Stimulated activated CD8-positive, alpha-beta memory T cell treated with anti-CD3 and anti-CD28 coated beads, Interleukin-12 subunit alpha, Interleukin-12 subunit beta, amount 100 ng/mL, for 24 hours (primary cell): Measurements from ENCODE around the gene IL6R.
"Not testable (repeated sequence)": the region's sequence is repeated elsewhere in the genome, so short reads cannot be mapped to it uniquely, and the experiment has no call there.

Source experiments
- DNase-seq: peaks from one replicate; pipeline ENCODE4 v3.0.0-alpha.2; 2020; ENCODE audit errors: extremely low read depth

The IL6R gene

GRCh38 chr1:154483941-154484803 is 79.0 kb downstream of the IL6R start:
- no peak for DNase-seq

DNA sequence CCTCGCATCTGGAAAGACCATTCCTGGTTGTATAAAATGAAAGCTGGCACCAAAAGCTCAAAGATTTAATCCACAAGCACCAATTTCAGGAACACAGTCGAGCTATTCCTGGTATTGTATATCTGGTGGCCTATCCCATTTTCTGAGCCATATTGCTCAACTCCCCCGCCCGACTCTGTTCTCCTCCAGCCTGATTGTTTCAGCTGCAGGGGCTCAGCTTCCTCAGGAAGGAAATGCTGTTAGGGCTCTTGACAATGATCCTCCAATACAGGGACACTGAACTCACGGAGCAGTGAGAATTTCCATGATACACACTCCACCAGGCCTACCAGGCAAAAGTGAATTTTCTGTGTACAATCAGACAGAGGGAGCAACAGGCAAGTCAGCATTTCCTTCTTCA is 80.0 kb downstream of the IL6R start:
- no peak for DNase-seq

GRCh38 chr1:154485910-154486496 is 80.9 kb downstream of the IL6R start:
- no peak for DNase-seq

DNA sequence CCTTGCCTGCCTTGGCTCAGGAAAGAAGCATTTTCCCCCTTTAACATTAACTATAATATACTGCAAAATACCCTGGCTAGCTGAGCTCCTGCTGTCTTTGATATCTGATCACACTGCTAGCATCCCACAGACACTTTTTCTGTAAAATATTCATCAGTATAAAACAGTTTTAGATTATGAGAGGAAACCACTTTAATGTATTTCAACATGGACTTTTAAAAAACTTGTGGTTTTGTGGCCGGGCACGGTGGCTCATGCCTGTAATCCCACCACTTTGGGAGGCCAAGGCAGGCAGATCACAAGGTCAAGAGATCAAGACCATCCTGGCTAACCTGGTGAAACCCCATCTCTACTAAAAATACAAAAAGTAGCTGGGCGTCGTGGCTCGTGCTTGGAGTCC is 81.6 kb downstream of the IL6R start:
- not testable (repeated sequence) for DNase-seq

DNA sequence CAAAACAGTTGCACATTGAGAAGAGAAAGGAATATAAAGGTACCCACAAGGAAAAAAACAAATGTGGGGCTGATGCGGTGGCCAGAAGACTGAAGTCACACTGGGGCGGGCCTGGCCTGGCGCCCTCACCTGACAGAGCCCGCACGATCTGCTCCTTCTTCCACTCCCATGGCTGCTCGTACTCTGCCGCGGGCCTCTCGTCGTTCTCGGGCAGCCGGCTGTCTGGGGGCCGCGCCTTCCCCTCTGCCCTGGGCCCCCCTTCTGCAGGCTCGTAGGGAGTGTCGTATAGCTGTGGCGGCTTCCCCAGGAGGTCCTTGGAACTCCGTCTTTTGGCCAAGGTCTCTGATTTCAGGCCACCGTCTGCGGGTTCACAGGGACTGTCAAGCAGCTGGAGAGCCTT is 83.8 kb downstream of the IL6R start:
- no peak for DNase-seq

- DNase-seq, result no peak
Observed at GRCh38 chr1:154489695-154490274, 84.6 kb downstream of the IL6R start.

- no peak for DNase-seq
Observed at GRCh38 chr1:154490317-154490716, 85.2 kb downstream of the IL6R start.

GRCh38 chr1:154492115-154492514 is 87.0 kb downstream of the IL6R start:
- DNase-seq, result no peak

GRCh38 chr1:154493276-154493675 is 88.1 kb downstream of the IL6R start:
- DNase-seq, result no peak

DNA sequence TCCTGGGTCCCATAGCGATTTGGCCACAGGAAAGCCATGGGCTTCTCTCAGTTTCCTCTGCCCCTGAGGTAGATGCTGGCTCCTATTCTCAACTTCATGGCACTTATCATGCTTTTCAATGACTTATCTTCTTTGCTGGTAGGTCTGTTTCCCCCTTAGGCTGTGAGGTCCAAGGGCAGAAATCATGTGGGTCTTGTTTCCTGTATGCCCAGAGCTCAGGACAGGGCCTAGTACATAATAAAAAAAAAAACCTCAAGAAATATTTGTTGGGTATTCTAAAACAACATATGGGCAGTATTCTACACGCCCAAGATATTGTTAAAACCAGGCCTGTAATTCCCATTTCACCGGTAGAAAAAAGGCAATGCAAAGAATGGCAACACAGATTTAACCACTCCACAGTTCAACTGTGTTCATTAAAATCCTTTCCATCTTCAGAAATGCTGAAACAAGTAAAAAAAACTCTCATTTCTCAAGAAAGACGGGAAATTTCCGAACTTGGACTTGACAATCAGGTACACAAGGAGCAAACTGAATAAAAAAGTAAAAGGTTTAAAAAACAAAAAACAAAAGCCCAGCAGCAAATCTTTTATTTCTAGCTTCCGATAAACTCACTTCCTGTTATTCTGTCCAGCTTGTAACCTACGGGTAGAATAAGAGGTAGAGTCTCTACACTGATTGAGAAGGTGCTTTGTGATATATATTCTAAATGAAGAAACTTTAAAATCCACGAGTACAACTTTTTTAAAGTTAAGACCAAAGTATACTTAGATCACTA is 90.5 kb downstream of the IL6R start:
- DNase-seq, result no peak

DNA sequence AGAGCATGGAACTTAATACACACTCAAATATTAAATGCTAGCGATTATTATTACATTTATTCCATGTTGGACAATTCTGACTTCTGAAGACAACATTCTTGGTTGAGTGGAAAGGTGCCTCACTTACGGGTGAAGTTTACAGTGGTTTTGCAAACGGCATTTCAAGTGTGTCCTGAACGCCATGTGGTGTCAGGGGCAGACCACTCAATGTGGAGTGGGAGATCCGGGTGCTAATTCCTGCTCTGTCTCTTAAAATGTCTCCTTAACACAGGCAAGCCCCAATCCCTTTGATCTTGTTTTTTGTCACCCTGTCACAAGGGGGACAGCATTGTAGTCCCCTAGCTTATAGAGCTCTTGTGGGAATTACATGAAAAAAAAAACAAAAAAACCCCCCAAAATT is 91.2 kb downstream of the IL6R start:
- no peak for DNase-seq

GRCh38 chr1:154497026-154497806 is 92.1 kb downstream of the IL6R start:
- no peak for DNase-seq

- DNase-seq, result no peak
Observed at GRCh38 chr1:154499446-154499845, 94.3 kb downstream of the IL6R start.

GRCh38 chr1:154500533-154500932 is 95.4 kb downstream of the IL6R start:
- no peak for DNase-seq

GRCh38 chr1:154501423-154502065 is 96.4 kb downstream of the IL6R start:
- no peak for DNase-seq

DNA sequence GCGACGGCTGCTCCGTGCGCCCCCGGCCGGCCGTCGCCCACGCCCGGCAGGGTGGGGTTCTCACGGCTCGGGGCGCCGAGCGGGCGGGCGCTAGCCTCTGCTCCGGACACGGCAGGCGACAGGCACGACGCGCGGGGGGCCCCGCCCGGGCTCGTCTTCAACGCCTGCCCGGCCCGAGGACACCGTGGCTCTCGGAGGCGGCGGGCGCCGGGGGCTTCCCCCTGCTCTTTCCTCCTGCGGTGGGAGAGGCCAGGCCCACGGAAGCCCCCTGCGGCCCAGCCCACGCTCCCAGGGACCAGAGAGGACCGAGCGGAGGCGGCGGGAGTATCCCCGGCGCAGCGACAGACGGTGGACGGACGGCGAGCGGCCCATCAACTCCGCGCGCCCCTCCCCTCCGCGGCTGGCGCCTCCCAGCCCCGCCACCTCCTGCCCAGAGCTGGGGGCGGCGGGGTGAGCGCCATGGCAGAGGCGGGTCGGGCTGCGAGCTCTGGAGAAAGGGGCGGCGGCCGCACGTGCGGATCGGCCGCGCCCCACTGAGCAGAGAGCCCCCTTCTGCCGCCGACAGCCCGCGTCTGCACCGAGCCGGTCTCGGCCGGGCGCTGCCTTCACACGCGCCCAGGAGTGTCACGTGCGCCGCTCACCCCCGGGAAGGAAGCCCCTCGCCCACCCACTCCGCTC is 97.1 kb downstream of the IL6R start, which contains the start of the genes SHE and TDRD10:
SHE (minus strand) TSS at position 347 of the 678 bp plus-strand sequence. CDS start 386 bp downstream, outside the sequence.
TDRD10 (plus strand) TSS at position 154 of the 678 bp plus-strand sequence. CDS start 4,685 bp downstream, outside the sequence.
- no peak for DNase-seq

DNA sequence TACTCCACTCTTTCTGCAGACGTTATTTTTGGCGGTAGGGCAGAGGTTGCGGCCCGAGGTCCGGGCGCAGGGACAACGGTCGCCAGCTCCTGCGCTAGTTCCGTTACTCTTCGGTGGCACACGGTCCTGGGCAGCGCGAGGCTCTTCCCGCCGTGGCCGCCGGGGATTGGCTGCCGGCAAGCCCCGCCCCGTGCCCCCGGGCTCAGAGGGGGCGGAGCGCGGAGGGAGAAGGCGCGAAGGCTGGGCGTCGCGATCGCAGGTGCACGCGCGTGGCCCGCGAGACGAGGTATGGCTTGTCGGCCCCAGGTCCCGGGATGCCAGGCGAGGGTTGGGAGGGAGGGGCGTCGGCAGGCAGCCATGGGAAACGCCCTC is 97.6 kb downstream of the IL6R start:
- DNase-seq, result no peak

DNA sequence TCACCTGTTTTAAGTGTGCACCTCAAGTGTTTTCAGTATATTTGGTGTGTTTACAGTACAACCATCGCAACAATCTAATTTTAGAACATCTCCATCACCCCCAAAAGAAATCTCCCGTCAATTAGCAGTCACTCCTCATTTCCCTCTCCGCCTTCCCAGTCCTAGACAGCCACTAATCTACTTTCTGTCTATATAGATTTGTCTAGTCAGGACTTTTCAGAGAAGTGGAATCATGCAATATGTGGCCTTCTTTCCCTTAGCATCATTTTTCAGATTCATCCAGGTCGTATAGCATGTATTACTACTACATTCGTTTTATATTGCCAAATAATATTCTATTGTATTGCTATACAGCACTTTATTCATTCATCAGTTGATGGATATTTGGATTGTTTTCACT is 98.8 kb downstream of the IL6R start:
- DNase-seq, result no peak

- no peak for DNase-seq
Observed at GRCh38 chr1:154512760-154513159, 107.6 kb downstream of the IL6R start.

GRCh38 chr1:154514066-154514553 is 109.0 kb downstream of the IL6R start:
- no peak for DNase-seq
